ENCODE results near the gene PLP1.
"Not testable (repeated sequence)": the region's sequence is repeated elsewhere in the genome, so short reads cannot be mapped to it uniquely, and the experiment has no call there.

The PLP1 gene

DNA sequence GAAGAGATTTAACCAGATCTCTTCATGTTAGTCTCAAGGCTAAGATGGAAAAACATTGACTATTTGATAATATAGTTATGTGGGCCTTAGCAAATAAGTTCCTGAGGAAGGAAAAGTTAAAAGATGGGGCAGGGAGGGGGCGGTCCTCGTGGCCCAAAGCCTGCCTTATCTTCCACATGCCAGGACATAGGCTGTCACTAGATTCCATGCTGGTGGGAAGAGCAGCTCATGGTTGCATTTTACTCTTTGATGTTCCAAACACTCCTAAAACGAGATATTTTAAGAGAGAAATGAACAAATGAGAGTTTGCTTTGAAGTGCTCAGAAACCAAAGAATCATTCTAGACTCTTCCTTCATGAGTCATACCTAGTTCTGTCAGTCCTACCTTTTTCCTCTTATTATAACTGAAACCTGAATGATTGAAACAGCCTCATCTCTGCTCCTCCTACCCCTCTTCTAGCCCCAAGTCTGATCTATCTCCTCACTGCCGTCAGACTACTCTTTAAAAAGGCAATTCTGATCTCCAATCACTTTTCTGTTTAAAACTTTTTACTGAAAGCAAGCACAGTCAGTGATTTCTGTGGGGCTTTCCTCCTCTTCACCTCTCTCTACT is 30.3 kb downstream of the PLP1 start:
- Histone ChIP-seq H3K27me3 (ENCODE audit: low read length) (no peaks in the 10 kb centered on the region), H2AFZ (ENCODE audit: low read depth, low read length, severe bottlenecking) (no peak overlapping the region), H3F3A (ENCODE audit: insufficient read depth) (no peaks in the 10 kb centered on the region), H3K9me3 (ENCODE audit: insufficient read depth, low read length) (no peaks in the 10 kb centered on the region), H3K36me3 (ENCODE audit: low read length) (no peaks in the 10 kb centered on the region), H3K79me2 (ENCODE audit: insufficient read depth, low read length) (no peaks in the 10 kb centered on the region), H3K9ac (ENCODE audit: low read length) (no peak overlapping the region), H4K20me1 (ENCODE audit: low read depth, low read length) (no peaks in the 10 kb centered on the region), H3K4me3 (ENCODE audit: insufficient read depth, low read length, poor library complexity, severe bottlenecking) (no peak overlapping the region), H3K9me2 (replicated peaks; ENCODE audit: insufficient read depth, low read length) (no peaks in the 10 kb centered on the region), H3K27ac (ENCODE audit: low read depth, low read length) (no peak overlapping the region), H3K4me2 (ENCODE audit: low read depth, low read length, poor library complexity, severe bottlenecking) (no peak overlapping the region)
- TF ChIP-seq, protein P1, sequence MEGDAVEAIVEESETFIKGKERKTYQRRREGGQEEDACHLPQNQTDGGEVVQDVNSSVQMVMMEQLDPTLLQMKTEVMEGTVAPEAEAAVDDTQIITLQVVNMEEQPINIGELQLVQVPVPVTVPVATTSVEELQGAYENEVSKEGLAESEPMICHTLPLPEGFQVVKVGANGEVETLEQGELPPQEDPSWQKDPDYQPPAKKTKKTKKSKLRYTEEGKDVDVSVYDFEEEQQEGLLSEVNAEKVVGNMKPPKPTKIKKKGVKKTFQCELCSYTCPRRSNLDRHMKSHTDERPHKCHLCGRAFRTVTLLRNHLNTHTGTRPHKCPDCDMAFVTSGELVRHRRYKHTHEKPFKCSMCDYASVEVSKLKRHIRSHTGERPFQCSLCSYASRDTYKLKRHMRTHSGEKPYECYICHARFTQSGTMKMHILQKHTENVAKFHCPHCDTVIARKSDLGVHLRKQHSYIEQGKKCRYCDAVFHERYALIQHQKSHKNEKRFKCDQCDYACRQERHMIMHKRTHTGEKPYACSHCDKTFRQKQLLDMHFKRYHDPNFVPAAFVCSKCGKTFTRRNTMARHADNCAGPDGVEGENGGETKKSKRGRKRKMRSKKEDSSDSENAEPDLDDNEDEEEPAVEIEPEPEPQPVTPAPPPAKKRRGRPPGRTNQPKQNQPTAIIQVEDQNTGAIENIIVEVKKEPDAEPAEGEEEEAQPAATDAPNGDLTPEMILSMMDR (IDR thresholded peaks at IDR 0.05; ENCODE audit: insufficient read depth, low read length, poor library complexity, severe bottlenecking) = no peak
- TF ChIP-seq EZH2phosphoT487 (conservative IDR thresholded peaks at IDR 0.05; ENCODE audit: low read length) = no peak

DNA sequence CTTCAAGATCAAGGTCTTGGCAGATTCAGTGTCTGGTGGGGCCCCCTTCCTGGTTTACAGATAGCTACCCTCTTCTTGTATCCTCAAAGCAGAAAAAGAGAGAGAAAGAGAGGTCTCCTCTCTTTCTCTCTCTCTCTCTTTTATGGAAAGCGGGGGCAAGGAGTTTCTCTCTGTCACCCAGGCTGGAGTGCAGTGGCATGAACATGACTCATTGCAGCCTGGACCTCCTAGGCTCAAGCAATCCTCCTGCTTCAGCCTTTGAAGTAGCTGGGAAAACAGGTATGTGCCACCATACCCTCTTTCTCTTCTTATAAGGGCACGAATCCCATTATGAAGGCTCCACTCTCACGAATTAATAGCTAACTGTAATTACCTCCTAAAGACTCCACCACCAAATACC is 35.2 kb downstream of the PLP1 start:
- H3K4me3 ChIP-seq (ENCODE audit: insufficient read depth, low read length, poor library complexity, severe bottlenecking) = no peak overlapping the region
- no peaks in the 10 kb centered on the region for H3K79me2 ChIP-seq (ENCODE audit: insufficient read depth, low read length)
- H3K9ac ChIP-seq (ENCODE audit: low read length) = no peak overlapping the region
- TF ChIP-seq, protein P1 (IDR thresholded peaks at IDR 0.05; ENCODE audit: insufficient read depth, low read length, poor library complexity, severe bottlenecking) = no peak
- no peak for TF ChIP-seq EZH2phosphoT487 (conservative IDR thresholded peaks at IDR 0.05; ENCODE audit: low read length)
- H3K27me3 ChIP-seq (ENCODE audit: low read length) = no peaks in the 10 kb centered on the region
- no peaks in the 10 kb centered on the region for H3F3A ChIP-seq (ENCODE audit: insufficient read depth)
- no peaks in the 10 kb centered on the region for H3K9me3 ChIP-seq (ENCODE audit: insufficient read depth, low read length)
- no peak overlapping the region for H3K27ac ChIP-seq (ENCODE audit: low read depth, low read length)
- H2AFZ ChIP-seq (ENCODE audit: low read depth, low read length, severe bottlenecking) = no peak overlapping the region
- no peaks in the 10 kb centered on the region for H4K20me1 ChIP-seq (ENCODE audit: low read depth, low read length)
- H3K9me2 ChIP-seq (replicated peaks; ENCODE audit: insufficient read depth, low read length) = no peaks in the 10 kb centered on the region
- no peaks in the 10 kb centered on the region for H3K36me3 ChIP-seq (ENCODE audit: low read length)
- no peak overlapping the region for H3K4me2 ChIP-seq (ENCODE audit: low read depth, low read length, poor library complexity, severe bottlenecking)

DNA sequence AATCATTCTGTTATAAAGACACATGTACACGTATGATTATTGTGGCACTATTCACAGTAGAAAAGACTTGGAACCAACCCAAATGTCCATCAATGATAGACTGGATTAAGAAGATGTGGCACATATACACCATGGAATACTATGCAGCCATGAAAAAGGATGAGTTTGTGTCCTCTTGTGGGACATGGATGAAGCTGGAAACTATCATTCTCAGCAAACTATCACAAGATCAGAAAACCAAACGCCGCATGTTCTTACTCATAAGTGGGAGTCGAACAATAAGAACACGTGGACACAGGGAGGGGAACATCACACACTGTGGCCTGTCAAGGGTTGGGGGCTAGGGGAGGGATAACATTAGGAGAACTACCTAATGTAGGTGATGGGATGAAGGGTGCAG is 40.5 kb downstream of the PLP1 start:
- not testable (repeated sequence) for H2AFZ ChIP-seq (ENCODE audit: low read depth, low read length, severe bottlenecking); H3K79me2 ChIP-seq (ENCODE audit: insufficient read depth, low read length); H3K9ac ChIP-seq (ENCODE audit: low read length); H3K36me3 ChIP-seq (ENCODE audit: low read length); H3K4me2 ChIP-seq (ENCODE audit: low read depth, low read length, poor library complexity, severe bottlenecking); H4K20me1 ChIP-seq (ENCODE audit: low read depth, low read length); H3F3A ChIP-seq (ENCODE audit: insufficient read depth); H3K27ac ChIP-seq (ENCODE audit: low read depth, low read length); H3K9me2 ChIP-seq (replicated peaks; ENCODE audit: insufficient read depth, low read length); H3K27me3 ChIP-seq (ENCODE audit: low read length); H3K4me3 ChIP-seq (ENCODE audit: insufficient read depth, low read length, poor library complexity, severe bottlenecking); H3K9me3 ChIP-seq (ENCODE audit: insufficient read depth, low read length)

DNA sequence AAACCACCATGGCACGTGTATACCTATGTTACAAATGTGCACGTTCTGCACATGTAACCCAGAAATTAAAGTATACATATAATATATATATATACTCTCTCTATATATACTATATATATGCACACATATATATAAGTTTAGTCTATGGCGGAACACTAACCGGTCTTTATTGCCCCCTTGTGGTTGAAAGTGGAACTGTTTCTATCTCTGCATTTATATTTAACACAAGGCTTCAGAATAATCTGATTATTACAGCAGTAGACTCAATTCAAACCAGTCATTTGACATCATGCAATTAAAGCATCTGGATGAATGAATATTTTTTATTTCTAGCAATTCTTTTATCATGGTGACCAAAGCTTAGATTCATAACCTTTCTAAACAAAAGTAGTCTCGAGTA is 40.9 kb downstream of the PLP1 start:
- H3K9me3 ChIP-seq (ENCODE audit: insufficient read depth, low read length) = no peaks in the 10 kb centered on the region
- H3K27me3 ChIP-seq (ENCODE audit: low read length) = no peaks in the 10 kb centered on the region
- H3K4me3 ChIP-seq (ENCODE audit: insufficient read depth, low read length, poor library complexity, severe bottlenecking) = no peak overlapping the region
- H3K9ac ChIP-seq (ENCODE audit: low read length) = no peak overlapping the region
- H3F3A ChIP-seq (ENCODE audit: insufficient read depth) = no peaks in the 10 kb centered on the region
- H3K9me2 ChIP-seq (replicated peaks; ENCODE audit: insufficient read depth, low read length) = no peaks in the 10 kb centered on the region
- no peaks in the 10 kb centered on the region for H3K79me2 ChIP-seq (ENCODE audit: insufficient read depth, low read length)
- no peaks in the 10 kb centered on the region for H3K36me3 ChIP-seq (ENCODE audit: low read length)
- H3K4me2 ChIP-seq (ENCODE audit: low read depth, low read length, poor library complexity, severe bottlenecking) = no peak overlapping the region
- no peak overlapping the region for H3K27ac ChIP-seq (ENCODE audit: low read depth, low read length)
- TF ChIP-seq EZH2phosphoT487 (conservative IDR thresholded peaks at IDR 0.05; ENCODE audit: low read length) = no peak
- TF ChIP-seq, protein P1 (IDR thresholded peaks at IDR 0.05; ENCODE audit: insufficient read depth, low read length, poor library complexity, severe bottlenecking) = no peak
- H2AFZ ChIP-seq (ENCODE audit: low read depth, low read length, severe bottlenecking) = no peak overlapping the region
- no peaks in the 10 kb centered on the region for H4K20me1 ChIP-seq (ENCODE audit: low read depth, low read length)

All from SU-DHL-6 (cell line).